MCF 10A (cell line): ENCODE data around the gene PLAGL1. TPM values are rescaled to one million over a fixed set of nuclear protein-coding genes. Genes with fewer than 3 reads are reported as not detected.
A peak's percentile ranks its signal among the peaks of the same experiment; 100 is the strongest.

Experiments used
- BruUV-seq: library from RNA; stranded (reverse); fragments of 400-500 nt; replicated peaks from 2 replicates; lab custom pipeline; 2021; lab: Mats Ljungman, UMichigan
- CTCF ChIA-PET: fragments of 300-600 bp; sonication (Branson Sonifier 250); formaldehyde crosslinking; extraction: SDS; loops from one replicate; lab custom pipeline; 2021; ENCODE audit warnings: antibody characterized with exemption, inconsistent platforms; lab: Yijun Ruan, JAX
- POLR2A ChIA-PET: fragments of 300-600, 350-650 bp; sonication (Branson Sonifier 250); formaldehyde crosslinking; extraction: SDS; loops from one replicate; lab custom pipeline; 2020; ENCODE audit warnings: antibody characterized with exemption, inconsistent platforms; lab: Yijun Ruan, JAX
- DNase-seq: peaks from one replicate; pipeline ENCODE4 v3.0.0-alpha.2; 2018; ENCODE audit not compliant: unreplicated experiment
- H3K27ac Mint-ChIP-seq: one replicate; pipeline ENCODE4 v1.8.0; 2022; ENCODE audit warnings: mild to moderate bottlenecking, low read depth, mixed read lengths; ENCODE audit not compliant: unreplicated experiment
- H3K27me3 Mint-ChIP-seq: one replicate; pipeline ENCODE4 v1.8.0; 2022; ENCODE audit warnings: mixed read lengths; ENCODE audit not compliant: insufficient read depth, unreplicated experiment
- H3K36me3 Mint-ChIP-seq: one replicate; pipeline ENCODE4 v1.8.0; 2022; ENCODE audit warnings: mild to moderate bottlenecking, moderate library complexity, mixed read lengths; ENCODE audit not compliant: insufficient read depth, unreplicated experiment
- H3K4me1 Mint-ChIP-seq: one replicate; pipeline ENCODE4 v1.8.0; 2022; ENCODE audit warnings: mixed read lengths; ENCODE audit not compliant: insufficient read depth, unreplicated experiment
- H3K4me3 Mint-ChIP-seq: one replicate; pipeline ENCODE4 v1.8.0; 2022; ENCODE audit warnings: mild to moderate bottlenecking, moderate library complexity, mixed read lengths; ENCODE audit not compliant: unreplicated experiment
- H3K9me3 Mint-ChIP-seq: one replicate; pipeline ENCODE4 v1.8.0; 2022; ENCODE audit warnings: mixed read lengths; ENCODE audit not compliant: unreplicated experiment
- intact Hi-C: fragments of 100-400 bp; cut with micrococcal nuclease; formaldehyde crosslinking; loops from 2 replicates; pipeline ENCODE4 v1.14.1; 2022
- total RNA-seq: library from RNA; stranded (reverse); gene quantifications from 2 replicates; pipeline ENCODE4 v1.2.3, GENCODE V29; 2022
- TF ChIP-seq, protein P1 (sequence below): fragments of 200-600 bp; IDR thresholded peaks from one replicate; pipeline ENCODE4 v1.8.0; 2022; ENCODE audit warnings: antibody characterized with exemption, mild to moderate bottlenecking; ENCODE audit not compliant: unreplicated experiment

The PLAGL1 gene
- total RNA-seq, 1 experiment from 2014 or later: 52.1 TPM

- ChIA-PET CTCF (interaction anchor here (0.5 to 7.6 kb wide), 30 partner anchors 9 to 1134 kb away, joined by 3 to 75 read pairs (median 5); partner anchors contain the start of gene PLAGL1), POLR2A (interaction anchor here (0.7 to 1.5 kb wide), 3 partner anchors 68 to 528 kb away, joined by 3 to 9 read pairs (median 7); partner anchors contain the start of gene PLAGL1)
- Mint-ChIP-seq H3K4me1 (peaks cover 4% of the 10 kb centered on the region), H3K27me3 (no peaks in the 10 kb centered on the region), H3K27ac (no peak overlapping the region), H3K4me3 (no peak overlapping the region), H3K9me3 (no peaks in the 10 kb centered on the region), H3K36me3 (no peaks in the 10 kb centered on the region)
- TF ChIP-seq, protein P1, sequence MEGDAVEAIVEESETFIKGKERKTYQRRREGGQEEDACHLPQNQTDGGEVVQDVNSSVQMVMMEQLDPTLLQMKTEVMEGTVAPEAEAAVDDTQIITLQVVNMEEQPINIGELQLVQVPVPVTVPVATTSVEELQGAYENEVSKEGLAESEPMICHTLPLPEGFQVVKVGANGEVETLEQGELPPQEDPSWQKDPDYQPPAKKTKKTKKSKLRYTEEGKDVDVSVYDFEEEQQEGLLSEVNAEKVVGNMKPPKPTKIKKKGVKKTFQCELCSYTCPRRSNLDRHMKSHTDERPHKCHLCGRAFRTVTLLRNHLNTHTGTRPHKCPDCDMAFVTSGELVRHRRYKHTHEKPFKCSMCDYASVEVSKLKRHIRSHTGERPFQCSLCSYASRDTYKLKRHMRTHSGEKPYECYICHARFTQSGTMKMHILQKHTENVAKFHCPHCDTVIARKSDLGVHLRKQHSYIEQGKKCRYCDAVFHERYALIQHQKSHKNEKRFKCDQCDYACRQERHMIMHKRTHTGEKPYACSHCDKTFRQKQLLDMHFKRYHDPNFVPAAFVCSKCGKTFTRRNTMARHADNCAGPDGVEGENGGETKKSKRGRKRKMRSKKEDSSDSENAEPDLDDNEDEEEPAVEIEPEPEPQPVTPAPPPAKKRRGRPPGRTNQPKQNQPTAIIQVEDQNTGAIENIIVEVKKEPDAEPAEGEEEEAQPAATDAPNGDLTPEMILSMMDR: peak; percentile 79
- peak; percentile 73 for DNase-seq
- intact Hi-C loops: loop anchor here (1.0 kb wide), 2 partner anchors 73 to 365 kb away; no protein-coding TSS in a partner anchor
- BruUV-seq: no TSS peak
Measured at GRCh38 chr6:143940011-143940597, 68.0 kb downstream of the PLAGL1 start.

DNA sequence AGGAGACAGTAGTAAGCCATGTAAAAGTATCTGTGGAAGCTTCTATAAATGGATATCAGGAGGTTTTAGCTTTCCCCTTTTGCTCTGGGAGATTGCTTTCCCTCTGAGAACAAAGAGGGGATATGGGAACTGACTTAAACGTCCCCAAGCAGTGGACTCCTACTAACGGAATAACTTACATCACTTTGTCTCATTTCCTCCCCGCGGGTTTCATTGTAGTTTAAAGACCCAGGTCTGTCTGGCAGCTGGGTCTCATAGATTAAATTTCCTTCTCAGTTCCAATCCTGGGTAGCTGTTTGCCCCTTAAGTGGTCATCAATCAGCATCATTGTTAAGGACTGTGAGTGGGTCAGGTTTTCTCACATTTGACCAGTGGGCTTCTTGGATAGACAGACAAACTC lies 68.7 kb downstream of the PLAGL1 start:
- H3K4me1 Mint-ChIP-seq: peaks cover 4% of the 10 kb centered on the region
- ChIA-PET CTCF (interaction anchor here (0.6 to 7.6 kb wide), 23 partner anchors 8 to 366 kb away, joined by 3 to 75 read pairs (median 6); partner anchors contain the start of gene PLAGL1), POLR2A (interaction anchor here (0.7 to 1.5 kb wide), 3 partner anchors 68 to 529 kb away, joined by 3 to 9 read pairs (median 7); partner anchors contain the start of gene PLAGL1)
- intact Hi-C loops: no loop called here
- no peaks in the 10 kb centered on the region for H3K27me3 Mint-ChIP-seq
- BruUV-seq: no TSS peak
- TF ChIP-seq, protein P1: no peak
- DNase-seq: no peak
- H3K27ac Mint-ChIP-seq: no peak overlapping the region
- H3K4me3 Mint-ChIP-seq: no peak overlapping the region
- no peaks in the 10 kb centered on the region for H3K9me3 Mint-ChIP-seq
- H3K36me3 Mint-ChIP-seq: no peaks in the 10 kb centered on the region

- H3K27ac Mint-ChIP-seq: no peak overlapping the region
- H3K4me3 Mint-ChIP-seq: no peak overlapping the region
- no peaks in the 10 kb centered on the region for H3K36me3 Mint-ChIP-seq
- DNase-seq: no peak
- intact Hi-C loops: no loop called here
- H3K9me3 Mint-ChIP-seq: no peaks in the 10 kb centered on the region
- POLR2A ChIA-PET: no interaction called here
- CTCF ChIA-PET: interaction anchor here (0.6 to 7.6 kb wide), 4 partner anchors 16 to 510 kb away, joined by 3 to 75 read pairs (median 3); no protein-coding TSS in a partner anchor
- no TSS peak for BruUV-seq
- H3K27me3 Mint-ChIP-seq: no peaks in the 10 kb centered on the region
- H3K4me1 Mint-ChIP-seq: peaks cover 4% of the 10 kb centered on the region
- TF ChIP-seq, protein P1: no peak
Measured at GRCh38 chr6:143937668-143937970, 70.4 kb downstream of the PLAGL1 start.

GRCh38 chr6:143936778-143937667 lies 71.0 kb downstream of the PLAGL1 start:
- no peak overlapping the region for H3K27ac Mint-ChIP-seq
- no peaks in the 10 kb centered on the region for H3K36me3 Mint-ChIP-seq
- peaks cover 4% of the 10 kb centered on the region for H3K4me1 Mint-ChIP-seq
- no peak overlapping the region for H3K4me3 Mint-ChIP-seq
- CTCF ChIA-PET: interaction anchor here (0.6 to 7.6 kb wide), 4 partner anchors 17 to 509 kb away, joined by 3 to 75 read pairs (median 3); no protein-coding TSS in a partner anchor
- no peaks in the 10 kb centered on the region for H3K9me3 Mint-ChIP-seq
- POLR2A ChIA-PET: no interaction called here
- intact Hi-C loops: no loop called here
- no TSS peak for BruUV-seq
- TF ChIP-seq, protein P1: no peak
- no peaks in the 10 kb centered on the region for H3K27me3 Mint-ChIP-seq
- DNase-seq: no peak
